H1 (cell line): Measurements from ENCODE around the gene MYBPH. TPM values are rescaled to one million over a fixed set of nuclear protein-coding genes. Genes with fewer than 3 reads are reported as not detected.

ENCODE experiments used
- RBBP5 ChIP-seq: IDR thresholded peaks from 2 replicates; pipeline ENCODE4 v1.7.1; 2012; ENCODE audit warnings: low read depth, mild to moderate bottlenecking, inconsistent platforms, low read length, moderate library complexity, borderline replicate concordance
- SIN3A ChIP-seq, 2 experiments: IDR thresholded peaks in 1 of 2; conservative IDR thresholded peaks in 1 of 2; 2 replicates each; pipeline ENCODE4 v1.6.1; 2011 to 2012; ENCODE audit warnings: low read length in 2 of 2, improper control_type of control experiment in 1 of 2, low read depth in 1 of 2, mild to moderate bottlenecking in 1 of 2
- SP1 ChIP-seq: IDR thresholded peaks from 2 replicates; pipeline ENCODE4 v1.6.1; 2011; ENCODE audit warnings: low read depth, low read length
- SUZ12 ChIP-seq: fragments of 200-600 bp; sonication (generic); IDR thresholded peaks from 2 replicates; pipeline ENCODE4 v1.6.1; 2012; ENCODE audit warnings: mild to moderate bottlenecking, inconsistent platforms, low read length, moderate library complexity, mixed read lengths
- TBP ChIP-seq: IDR thresholded peaks from 2 replicates; pipeline ENCODE4 v1.6.1; 2011; ENCODE audit warnings: low read depth, low read length, improper control_type of control experiment
- polyA plus RNA-seq, 7 experiments: library from polyadenylated mRNA; depleted of rRNA in 3 of 7; stranded (reverse) in 5 of 7; unstranded in 2 of 7; fragments of >200 nt in 5 of 7; fragments of 200-250 nt in 2 of 7; gene quantifications; 1 replicate in 5 of 7; 2 replicates in 1 of 7; 4 replicates in 1 of 7; pipeline versions ENCODE4 v1.2.1 to v1.2.3, GENCODE V29; 2011 to 2013; ENCODE audit warnings: missing spikeins in 2 of 7, mixed read lengths in 2 of 7
- total RNA-seq: library from RNA; stranded (reverse); fragmentation: NEBNext Ultra II Directional; extraction: Animal tissue kit (Norgen Biotek cat#: 25700); gene quantifications from 2 replicates; pipeline ENCODE4 v1.2.1, GENCODE V29; 2021
- TF ChIP-seq, protein P1 (sequence below): IDR thresholded peaks from 2 replicates; pipeline ENCODE4 v1.6.1; 2012; ENCODE audit warnings: inconsistent platforms
- TF ChIP-seq, protein P2 (sequence below): IDR thresholded peaks from 2 replicates; pipeline ENCODE4 v1.6.1; 2012; ENCODE audit warnings: inconsistent platforms

MYBPH gene
- total and polyA plus RNA-seq, 2 of the 8 experiments (the other 6 are each of a cell fraction or from before 2014, with no cell fraction given) = not detected

DNA sequence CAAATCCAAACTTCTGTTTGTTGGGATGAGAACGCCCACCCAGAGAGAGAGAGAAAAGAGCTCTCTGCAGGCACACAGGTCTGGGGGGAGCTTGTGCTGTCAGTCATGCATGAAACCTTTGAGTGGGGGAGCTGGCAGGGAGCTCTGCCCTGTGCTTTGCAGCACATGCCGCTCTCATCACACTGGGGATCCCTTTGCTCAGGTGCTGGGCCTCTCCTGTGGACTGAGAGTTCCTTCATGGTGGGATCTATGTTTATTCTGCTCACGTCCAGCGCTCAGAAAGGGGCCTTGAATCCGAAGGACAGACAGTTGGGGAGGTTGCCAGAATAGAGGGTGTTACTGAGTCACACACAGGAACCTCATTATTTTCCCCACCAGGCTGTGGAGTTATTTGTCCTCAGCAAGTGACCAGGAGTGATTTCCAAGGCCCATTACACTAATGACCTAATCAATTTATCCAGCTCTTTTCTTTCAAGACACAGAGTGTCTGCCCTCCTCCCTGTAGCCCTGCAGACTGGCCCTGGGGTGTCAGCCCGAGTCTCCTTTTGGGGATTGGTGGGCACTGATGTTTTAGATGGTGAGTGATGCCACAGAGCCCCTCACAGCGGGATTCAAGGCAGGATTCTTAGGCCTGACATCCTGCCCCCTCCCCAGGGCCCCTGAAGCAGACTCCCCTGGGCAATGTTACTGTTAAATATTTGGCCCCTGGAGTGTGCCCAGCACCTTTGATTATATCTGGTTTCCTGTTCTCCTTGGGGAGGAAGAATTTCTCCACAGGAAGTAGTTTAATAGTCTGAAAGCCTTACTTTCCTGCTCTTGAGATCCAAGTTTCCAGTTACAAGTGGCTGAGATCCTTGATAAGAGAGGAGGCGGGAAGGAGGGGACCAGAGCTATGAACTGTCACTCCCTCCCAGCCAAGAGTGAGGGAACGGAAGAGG, 22.3 kb downstream of the MYBPH start (continued):
- TF ChIP-seq SUZ12 = no peak
- TF ChIP-seq TBP = no peak
- TF ChIP-seq, protein P1, sequence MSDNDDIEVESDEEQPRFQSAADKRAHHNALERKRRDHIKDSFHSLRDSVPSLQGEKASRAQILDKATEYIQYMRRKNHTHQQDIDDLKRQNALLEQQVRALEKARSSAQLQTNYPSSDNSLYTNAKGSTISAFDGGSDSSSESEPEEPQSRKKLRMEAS = no peak
- TF ChIP-seq, protein P2, sequence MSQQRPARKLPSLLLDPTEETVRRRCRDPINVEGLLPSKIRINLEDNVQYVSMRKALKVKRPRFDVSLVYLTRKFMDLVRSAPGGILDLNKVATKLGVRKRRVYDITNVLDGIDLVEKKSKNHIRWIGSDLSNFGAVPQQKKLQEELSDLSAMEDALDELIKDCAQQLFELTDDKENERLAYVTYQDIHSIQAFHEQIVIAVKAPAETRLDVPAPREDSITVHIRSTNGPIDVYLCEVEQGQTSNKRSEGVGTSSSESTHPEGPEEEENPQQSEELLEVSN = no peak
- no peak for TF ChIP-seq SP1
- no peak for TF ChIP-seq RBBP5
- TF ChIP-seq SIN3A (conservative IDR thresholded peaks at IDR 0.05 in 1 of 2, IDR thresholded peaks at IDR 0.05 in 1 of 2; ENCODE audit: low read depth in 1 of 2, low read length in 2 of 2) = no peak
